Stimulated activated CD8-positive, alpha-beta memory T cell treated with anti-CD3 and anti-CD28 coated beads, Interleukin-7, amount 100 ng/mL, for 48 hours (primary cell): ENCODE results near the gene CTNND1.

Source experiments
- DNase-seq, 2 donors: peaks; one replicate each; pipeline ENCODE4 v3.0.0-alpha.2; 2020; ENCODE audit warnings: low read depth in 1 of 2; ENCODE audit errors: extremely low read depth in 1 of 2

Gene CTNND1

DNA sequence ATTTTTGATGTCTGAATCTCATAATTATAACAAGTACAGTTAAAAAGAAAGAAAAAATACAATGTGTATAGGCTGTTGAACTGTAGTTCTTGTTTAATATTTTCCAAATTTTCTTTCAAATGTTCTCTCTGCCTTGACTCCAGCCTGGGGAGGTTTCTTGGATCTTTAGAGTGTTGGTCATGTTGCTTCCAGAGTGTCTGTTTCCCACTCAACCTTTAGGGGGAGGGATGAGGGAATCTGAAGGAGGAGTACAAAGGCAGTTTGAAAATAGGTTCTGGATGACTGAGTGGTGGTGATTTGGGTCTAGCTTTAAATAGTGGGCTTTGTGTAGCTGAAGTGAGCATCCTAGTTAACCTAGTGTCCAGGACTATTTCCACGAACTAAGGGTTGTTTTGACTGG, 2.0 kb downstream of the CTNND1 start:
- no peak for DNase-seq

DNA sequence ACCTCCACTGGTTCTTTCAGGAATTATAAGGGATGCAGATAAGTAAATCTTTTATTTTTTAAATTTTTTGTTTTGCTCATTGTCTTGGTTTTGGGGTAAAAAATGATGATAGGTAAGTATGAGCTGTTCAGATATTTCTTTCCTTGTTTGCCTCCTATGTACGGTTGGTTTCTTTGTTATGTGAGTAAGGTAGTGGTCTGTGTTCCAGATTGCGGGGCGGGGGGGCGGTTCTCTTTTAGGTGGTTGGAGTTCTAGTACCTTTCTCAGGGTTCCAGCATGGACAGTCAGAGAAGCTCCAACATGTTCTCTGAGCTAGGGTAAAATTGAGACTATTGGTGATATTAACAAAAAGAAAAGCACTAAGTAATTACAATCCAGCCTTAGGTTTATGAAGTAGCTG, 2.4 kb downstream of the CTNND1 start:
- no peak for DNase-seq

DNA sequence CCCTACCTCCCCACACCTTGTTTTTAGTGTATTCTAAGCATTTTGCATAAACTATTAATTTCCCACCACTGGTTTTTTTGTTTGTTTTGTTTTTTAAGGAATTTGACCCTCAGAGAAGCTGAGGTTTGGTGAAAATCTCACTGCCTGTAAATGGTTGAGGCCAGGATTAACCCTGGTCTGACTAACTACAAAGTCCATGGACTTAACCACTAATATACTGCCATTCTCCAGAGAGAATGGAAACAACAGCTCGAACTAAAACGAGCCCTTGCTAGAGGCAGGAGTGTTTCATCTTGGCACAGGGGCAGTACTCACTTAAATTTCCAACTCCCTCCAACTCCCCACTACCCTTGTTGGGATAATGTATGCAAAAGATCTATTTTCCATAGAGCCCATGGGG, 3.0 kb downstream of the CTNND1 start:
- no peak for DNase-seq

DNA sequence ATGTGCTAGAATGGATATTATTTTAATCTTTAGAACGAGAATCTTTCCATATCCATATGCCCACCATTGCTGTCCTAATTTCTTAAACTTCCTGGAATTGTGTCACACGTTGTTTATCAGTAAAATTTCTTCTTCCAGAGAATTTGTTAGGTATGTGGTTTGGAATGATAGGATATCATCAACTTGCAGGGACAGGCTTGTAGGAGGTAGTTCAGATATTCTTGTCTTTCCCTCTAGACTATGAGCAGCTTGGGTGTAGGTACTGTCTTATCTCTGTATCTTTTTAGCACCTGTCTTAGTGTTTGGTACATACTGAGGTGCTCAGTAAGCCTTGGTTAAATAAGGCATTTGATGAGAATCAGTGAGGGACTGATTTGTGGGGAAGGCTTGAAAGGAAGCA, 3.4 kb downstream of the CTNND1 start:
- DNase-seq, result no peak

DNA sequence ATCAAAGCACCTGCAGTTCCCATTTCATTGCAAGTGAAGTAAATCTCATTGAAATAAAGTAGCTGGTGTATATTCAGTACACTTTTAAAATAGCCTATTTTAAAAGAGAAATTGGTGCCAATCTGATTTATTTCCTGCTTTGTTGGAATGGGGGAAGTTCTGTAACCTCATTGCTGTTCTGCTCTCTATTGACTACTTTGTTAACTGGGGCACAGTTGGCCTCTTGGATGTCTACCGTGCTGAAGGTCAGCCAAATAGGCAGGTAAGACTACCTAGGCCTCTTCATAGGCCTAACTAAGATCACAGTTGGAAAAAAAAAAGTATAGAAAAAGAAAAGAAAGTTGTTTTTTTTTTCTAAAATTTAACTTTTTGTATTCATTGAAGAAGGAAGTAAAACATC, 9.2 kb downstream of the CTNND1 start:
- DNase-seq, result no peak

DNA sequence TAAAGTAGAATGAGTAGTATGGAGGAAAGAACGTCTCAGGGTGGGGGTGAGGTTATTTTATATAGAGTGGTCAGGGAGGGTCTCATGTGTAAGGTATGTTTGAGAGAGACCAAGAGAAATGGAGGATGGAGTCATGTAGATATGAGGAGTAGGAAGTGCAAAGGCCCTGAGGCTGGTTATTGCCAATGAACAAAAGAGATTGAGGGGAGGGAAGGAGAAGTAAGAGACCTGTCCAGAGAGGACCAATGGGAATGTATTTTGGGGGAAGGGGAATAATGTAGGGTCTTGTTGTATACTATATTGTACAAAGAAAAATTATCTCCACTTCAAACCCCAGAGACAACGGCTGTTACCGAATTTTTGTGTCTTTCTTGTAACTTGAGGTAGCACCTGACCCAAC, 9.8 kb downstream of the CTNND1 start:
- DNase-seq, result no peak

DNA sequence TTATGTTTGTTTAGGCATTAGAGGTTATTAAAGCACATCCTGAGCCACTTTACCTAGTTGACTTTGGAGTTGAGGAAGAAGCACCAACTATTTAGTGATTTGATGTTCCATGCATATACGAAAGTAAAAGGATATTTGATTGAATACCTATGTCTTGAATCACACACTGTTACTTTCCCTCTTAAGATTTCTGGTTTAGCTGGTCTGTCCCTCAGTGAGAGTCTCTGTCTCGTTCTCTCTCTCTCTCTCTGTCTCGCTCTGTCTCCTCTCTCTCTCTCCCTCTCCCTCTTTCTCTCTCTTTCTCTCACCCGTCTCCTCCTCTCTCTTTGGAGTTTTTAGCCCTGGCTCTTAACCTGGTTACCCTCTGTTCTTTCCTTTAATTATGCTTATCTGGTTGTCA, 11.0 kb downstream of the CTNND1 start:
- DNase-seq, result no peak

DNA sequence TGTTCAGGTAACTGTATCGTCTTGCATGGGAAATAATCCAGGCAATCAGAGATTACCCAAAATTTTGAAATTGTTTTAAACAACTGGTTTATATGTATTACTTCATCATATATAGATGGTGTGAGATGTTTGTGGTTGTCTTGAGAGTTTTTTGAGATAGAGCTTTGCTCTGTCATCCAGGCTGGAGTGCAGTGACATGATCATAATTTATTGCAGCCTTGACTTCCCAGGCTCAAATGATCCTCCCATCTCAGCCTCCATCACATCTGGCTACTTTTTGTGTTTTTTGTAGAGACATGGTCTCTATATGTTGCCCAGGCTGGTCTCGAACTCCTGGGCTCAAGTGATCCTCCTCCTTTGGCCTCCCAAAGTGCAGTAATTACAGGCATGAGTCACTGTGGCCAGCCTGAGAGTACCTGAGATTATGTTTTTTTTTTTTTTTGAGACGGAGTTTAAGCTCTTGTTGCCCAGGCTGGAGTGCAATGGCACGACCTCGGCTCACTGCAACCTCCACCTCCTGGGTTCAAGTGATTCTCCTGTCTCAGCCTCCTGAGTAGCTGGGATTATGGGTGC, 11.5 kb downstream of the CTNND1 start:
- no peak for DNase-seq

DNA sequence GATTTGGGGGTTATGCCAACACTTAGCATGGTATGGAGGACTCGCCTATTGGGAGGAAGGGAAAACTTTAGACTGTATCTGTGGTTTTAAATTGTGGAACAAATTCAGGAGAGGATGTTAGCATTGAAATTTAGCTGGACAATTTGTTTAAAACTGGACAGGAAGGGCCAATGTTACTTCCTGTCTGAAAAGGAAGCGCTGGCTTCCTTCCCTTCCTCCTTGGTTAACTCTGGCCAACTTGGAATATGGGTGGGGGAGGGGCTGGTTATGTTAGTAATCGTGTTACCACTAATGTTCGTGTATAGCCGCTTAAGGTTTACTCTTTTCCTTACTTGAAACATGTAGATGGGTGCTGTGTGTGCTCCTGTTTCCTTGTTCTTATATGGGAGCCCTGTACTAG, 13.9 kb downstream of the CTNND1 start:
- no peak for DNase-seq

DNA sequence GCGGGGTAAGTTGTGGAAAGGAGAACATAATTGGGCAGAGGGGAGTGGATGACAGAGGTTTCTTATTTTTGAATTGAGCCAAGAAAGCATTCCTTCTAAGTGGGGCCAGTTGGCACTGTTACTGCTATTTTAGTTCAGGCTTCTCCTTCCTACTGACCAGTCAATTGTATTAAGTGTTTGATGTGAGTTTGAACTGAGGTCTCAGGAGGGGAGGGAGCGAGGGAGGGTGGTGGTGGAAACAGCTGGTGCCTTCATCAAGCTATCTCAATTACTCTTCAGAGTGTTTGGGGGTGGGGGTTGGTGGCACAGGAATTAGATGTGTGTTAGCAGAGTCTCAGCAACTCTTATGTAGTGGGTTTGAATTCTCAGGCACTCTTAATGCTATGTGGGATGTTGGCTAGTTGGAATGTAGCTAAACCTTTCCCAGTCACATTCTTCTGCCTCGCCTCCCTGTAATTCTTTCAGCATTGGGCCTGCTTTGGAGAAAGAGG, 14.5 kb downstream of the CTNND1 start:
- no peak for DNase-seq

DNA sequence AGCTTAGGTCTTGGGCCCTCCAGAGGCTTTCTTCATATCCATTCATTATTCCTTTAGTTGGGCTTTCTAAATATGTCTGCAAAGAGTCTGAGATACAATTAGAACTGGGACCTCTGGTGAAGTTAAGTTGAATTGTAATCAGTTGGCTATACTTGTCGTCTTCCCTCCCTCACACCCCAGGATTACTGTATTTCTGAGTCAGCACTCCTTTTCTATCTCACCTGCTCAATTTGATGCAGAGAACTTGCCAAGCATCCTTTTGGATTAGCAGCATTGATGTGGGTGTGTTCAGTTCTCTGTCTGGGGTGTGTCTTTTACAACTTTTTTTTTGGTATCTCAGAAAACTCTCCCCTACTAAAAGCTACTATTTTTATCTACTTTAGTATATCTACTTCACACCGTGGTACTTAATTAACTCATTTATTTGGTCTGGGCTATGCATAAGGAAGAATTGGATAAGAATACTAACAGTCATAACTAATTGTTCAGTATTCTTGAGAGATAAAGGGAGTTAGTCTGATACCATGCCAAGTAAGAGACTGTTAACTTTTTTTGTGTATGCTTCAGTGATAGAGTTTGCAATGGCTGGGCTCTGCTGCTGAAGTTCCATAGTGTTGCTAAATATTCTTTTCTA, 15.1 kb downstream of the CTNND1 start:
- no peak for DNase-seq

DNA sequence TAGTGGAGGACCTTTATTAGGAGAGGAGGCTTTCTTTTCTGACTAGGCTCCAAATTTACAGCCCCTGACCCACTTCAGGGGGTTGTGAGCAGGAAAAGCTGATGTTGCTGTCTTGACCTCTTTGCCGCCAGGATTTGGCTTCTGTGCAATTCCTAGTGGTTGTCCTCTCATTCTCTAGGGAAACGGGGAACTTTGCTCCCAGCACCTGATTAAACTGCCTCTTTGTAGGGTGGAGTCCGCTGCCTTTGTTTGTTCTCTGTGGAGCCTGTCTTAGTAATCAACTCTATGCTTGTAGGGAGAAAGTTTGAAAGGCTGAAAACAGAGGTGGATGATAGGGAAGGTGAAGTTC, 16.3 kb downstream of the CTNND1 start:
- no peak for DNase-seq

DNA sequence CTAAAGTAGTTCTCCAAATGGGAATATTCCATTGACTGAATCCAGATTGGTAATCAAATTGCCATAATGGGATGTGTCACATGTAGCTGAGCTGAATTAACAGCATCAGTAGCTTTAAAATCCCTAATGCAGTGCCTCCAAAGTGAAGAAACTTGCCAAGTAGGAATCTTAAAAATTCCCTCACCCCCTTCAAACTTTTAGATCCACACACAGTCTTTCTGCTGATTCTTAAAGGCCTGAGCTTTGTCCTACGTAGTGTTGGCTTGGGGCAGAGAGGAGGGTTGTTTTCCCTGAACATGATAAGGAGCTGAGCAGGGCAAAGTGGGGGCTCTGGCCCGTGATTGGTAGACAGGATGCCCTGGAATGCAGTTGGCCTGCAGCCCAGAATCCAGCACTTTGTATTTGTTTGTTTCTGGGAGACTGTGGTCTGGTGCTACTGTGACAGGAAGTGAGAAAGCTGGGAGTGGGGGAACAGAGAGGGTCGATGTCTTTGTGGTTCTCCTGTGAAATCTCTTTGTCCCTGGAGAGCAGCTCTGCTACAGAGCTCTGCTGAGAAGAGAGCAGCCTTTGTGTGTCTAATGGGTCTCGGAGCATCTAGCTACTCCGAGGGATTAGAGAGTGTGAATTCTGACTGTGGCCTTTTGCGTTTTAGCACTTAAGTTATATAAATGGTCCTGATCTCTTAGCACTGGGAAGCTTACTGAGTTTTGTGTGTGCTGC, 16.9 kb downstream of the CTNND1 start:
- DNase-seq, result no peak

DNA sequence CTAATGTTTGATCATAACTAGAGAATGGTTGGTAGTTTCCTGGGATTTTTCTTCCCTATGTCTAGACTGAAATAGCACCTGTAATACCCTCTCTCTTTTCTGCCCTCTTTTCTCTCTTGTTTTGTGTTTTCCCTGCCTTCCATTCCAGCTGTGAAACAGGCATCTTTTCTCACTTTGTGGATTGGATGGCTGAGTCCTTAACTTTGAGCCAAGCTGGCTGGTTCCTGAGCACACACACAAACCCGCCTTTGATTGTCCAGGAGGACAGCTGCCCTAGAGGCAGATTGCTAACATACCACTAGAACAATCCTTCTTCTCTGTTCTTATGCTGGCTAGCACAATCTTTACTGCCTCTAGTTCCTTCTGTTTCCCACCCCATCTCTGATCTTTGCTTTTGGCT, 17.7 kb downstream of the CTNND1 start:
- no peak for DNase-seq

DNA sequence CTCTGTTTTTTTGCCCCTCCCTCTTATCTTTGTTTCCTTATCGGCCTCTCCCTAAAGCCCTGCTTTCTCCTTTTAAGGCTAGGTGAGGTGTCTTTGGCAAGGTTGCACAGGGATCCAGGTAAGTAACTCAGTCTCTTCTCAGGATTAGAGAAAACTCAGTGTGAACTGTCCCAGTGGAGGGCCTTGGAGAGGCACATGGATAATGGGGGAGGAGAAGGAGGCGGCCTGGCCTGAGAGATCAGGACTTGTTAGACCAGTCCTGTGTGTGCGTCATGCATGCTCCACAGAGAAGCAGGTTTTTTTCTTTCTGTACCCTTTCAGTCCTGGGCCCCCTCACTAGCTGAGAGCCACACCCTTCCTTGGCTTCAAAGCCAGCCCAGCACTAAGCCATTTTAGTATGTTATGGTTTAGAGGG, 19.9 kb downstream of the CTNND1 start:
- DNase-seq, result no peak

DNA sequence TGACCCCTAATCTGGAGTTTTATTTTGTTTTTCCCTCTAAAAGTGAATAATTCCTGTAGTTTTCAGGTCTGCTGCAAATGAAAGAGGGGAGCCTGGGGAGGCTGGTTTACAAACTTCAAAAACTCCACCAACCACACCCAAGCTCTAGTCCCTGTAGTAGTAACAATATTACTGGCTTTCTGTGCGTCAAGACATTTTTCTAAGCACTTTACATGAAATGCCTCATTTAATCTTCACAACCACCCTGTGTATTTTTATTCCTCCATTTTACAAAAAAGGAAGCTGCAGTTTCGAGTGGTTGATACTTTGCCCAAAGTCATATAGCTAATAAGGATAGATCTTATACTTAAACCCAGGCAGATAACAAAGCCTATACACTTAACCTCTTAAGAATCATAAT, 23.5 kb downstream of the CTNND1 start:
- no peak for DNase-seq

DNA sequence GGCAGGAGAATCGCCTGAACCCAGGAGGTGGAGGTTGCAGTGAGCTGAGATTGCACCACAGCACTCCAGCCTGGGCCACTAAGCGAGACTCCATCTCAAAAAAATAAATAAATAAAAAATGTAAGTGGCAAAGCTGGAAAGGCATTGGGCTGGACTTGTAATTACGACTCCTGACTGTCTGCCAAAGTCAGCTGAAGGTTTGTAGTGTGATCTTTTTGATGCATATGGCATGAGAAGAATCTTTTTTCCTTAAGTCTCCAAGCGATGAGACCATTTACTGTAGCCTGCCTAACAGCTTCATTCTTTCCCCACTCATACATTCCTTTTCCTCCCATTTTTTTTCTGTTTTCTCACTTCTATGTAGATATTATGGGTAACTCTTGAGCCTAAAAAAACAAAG, 24.8 kb downstream of the CTNND1 start:
- no peak for DNase-seq

DNA sequence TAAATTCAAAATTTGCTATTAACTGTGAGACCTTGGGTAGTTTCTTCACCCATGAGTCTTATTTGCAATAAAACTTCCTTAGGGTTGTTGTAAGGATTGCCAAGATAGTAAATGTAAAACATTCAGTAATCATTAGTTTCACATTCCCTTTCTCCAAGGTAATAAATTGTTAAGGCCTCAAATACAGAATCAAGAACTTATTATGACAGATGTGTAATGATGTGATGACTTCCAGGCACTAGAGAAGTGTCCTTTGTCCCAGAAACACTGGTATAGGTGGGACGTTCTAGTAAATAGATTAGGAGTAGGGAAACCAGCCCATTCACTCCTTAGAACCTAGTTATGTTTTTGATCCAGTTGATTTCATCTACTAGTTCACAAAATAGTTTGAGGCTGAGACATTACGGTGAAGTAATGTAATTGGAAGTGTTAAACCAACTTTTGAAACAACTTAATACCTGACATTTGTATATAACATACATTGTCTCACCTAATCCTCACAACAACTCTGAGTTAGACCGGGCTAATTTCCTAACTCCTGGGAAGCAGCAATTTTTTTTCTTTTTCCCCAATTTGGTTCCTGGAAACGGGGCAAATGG, 25.5 kb downstream of the CTNND1 start:
- no peak for DNase-seq

DNA sequence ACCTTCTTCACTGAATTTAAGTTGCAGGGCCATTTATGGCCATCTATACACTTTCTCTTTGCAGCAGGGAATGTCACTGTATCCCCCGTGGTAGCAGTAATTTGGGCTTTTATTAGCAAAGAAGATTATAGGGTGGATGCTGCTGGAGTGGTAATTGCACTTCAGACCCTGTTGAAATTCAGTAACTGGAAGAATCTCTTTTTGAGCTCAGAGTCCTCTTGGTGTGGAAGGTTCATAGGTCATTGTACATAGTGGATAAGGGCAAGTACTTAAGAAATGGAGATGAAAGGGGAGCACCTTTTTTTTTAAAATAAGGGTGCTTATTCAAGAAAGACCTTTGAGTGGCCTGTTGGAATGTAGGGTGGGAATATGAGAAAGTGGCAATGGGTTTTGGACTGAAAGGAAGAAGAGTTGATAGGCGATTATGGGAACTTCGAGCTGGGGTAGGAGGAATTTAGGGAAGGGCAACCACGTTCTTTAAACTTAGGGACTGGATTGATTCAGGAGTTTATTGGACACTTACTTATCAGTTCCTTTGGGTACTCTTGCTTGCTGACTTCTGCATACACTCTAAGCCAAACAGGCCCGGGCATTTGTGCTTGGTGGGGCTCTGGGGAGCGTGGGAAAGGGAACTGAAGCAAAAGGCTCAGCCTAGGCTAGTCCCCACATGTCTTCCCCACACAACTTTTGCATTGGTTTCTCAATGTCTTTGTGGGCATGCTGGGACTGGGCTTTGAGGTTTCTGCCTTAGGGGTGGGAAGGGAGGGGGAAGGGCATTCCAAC, 26.5 kb downstream of the CTNND1 start:
- no peak for DNase-seq

DNA sequence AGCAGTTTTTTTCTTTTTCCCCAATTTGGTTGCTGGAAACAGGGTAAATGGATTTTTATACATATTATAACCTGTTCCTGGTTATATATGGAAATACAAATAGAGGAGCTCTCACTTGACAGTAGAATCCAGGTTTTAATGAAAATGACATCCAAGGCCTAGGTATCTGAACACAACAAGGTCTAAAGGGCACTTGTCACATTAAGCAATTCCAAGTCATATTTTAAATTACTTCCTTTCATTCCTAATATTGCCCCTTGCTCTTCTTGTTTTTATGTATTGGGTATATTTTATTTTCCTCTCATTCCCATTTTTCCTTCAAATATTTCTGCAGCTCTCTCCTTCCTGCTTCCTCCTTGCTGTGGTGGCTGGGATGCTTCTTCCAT, 27.1 kb downstream of the CTNND1 start:
- DNase-seq, result no peak

DNA sequence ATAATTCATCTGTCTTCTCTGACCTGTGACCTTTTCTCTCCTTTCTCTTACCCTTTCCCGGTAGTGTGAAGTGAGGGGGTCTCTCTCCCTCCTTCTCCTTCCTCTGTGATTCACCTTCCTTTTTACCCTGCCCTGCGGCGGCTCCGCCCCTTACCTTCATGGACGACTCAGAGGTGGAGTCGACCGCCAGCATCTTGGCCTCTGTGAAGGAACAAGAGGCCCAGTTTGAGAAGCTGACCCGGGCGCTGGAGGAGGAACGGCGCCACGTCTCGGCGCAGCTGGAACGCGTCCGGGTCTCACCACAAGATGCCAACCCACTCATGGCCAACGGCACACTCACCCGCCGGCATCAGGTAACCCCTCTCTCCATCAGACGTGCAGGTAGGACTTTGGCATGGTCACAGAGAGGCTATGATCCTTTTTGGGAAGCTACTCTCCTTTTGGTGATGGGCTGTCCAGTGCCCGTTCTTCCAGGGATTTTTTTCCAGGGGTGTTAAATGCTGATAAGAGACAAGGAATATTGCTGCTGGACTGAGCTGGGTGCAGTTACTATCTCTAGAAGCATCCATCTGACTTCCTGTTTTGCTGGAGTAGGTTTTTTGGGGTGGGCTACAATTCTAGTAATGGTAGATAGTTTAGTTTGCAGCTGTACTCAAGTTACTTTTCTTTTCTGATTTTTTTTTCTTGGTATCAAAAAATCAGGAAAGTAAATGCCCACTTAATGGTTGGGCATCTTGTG, 29.9 kb downstream of the CTNND1 start:
- DNase-seq, result no peak
